DOHH2 (cell line): ENCODE measurements around the gene LCN10.

ENCODE experiments used
- H3F3A ChIP-seq: fragments of 200-600 bp; sonication (generic), shearing (Covaris generic); 2 replicates; pipeline ENCODE4 v1.6.0; 2016; ENCODE audit warnings: antibody characterized with exemption, mild to moderate bottlenecking; ENCODE audit not compliant: control insufficient read depth, insufficient read depth
- H3K27ac ChIP-seq: fragments of 200-600 bp; sonication (generic); 2 replicates; pipeline ENCODE4 v1.5.1; 2014; ENCODE audit warnings: low read depth, mild to moderate bottlenecking, low read length, moderate library complexity
- H3K27me3 ChIP-seq: fragments of 200-600 bp; sonication (generic); 2 replicates; pipeline ENCODE4 v1.6.1; 2014; ENCODE audit warnings: mild to moderate bottlenecking, low read length, mixed read lengths; ENCODE audit not compliant: control insufficient read depth
- H3K36me3 ChIP-seq: fragments of 200-600 bp; sonication (generic); 2 replicates; pipeline ENCODE4 v1.6.1; 2014; ENCODE audit warnings: mild to moderate bottlenecking, low read length, moderate library complexity, mixed read lengths; ENCODE audit not compliant: control insufficient read depth
- H3K4me1 ChIP-seq: fragments of 200-600 bp; sonication (generic); 2 replicates; pipeline ENCODE4 v1.6.1; 2014; ENCODE audit warnings: mild to moderate bottlenecking, low read length, mixed read lengths; ENCODE audit not compliant: control insufficient read depth
- H3K4me2 ChIP-seq: fragments of 200-600 bp; sonication (generic); 2 replicates; pipeline ENCODE4 v1.6.0; 2014; ENCODE audit warnings: mild to moderate bottlenecking, low read length, moderate library complexity
- H3K4me3 ChIP-seq: fragments of 200-600 bp; sonication (generic); 2 replicates; pipeline ENCODE4 v1.5.1; 2014; ENCODE audit warnings: mild to moderate bottlenecking, low read length, mixed read lengths
- H3K79me2 ChIP-seq: fragments of 200-600 bp; sonication (generic); 2 replicates; pipeline ENCODE4 v1.6.1; 2014; ENCODE audit warnings: mild to moderate bottlenecking, low read length, mixed read lengths; ENCODE audit not compliant: control insufficient read depth
- H3K9me2 ChIP-seq: fragments of 200-600 bp; sonication (generic); replicated peaks from 2 replicates; pipeline ENCODE4 v1.6.1; 2014; ENCODE audit warnings: mild to moderate bottlenecking, low read length, mixed read lengths; ENCODE audit not compliant: control insufficient read depth
- H3K9me3 ChIP-seq: fragments of 200-600 bp; sonication (generic); 2 replicates; pipeline ENCODE4 v1.6.1; 2014; ENCODE audit warnings: antibody characterized with exemption, low read length, mixed read lengths; ENCODE audit not compliant: control insufficient read depth, insufficient read depth
- H4K20me1 ChIP-seq: fragments of 200-600 bp; sonication (generic); 2 replicates; pipeline ENCODE4 v1.6.0; 2014; ENCODE audit warnings: low read depth, mild to moderate bottlenecking, antibody characterized with exemption, low read length, moderate library complexity; ENCODE audit not compliant: control insufficient read depth, insufficient read depth
- CTCF ChIP-seq: fragments of 200-600 bp; sonication (generic); IDR thresholded peaks from one replicate; pipeline ENCODE4 v1.5.1; 2014; ENCODE audit warnings: antibody characterized with exemption, mild to moderate bottlenecking, low read depth, low read length; ENCODE audit not compliant: poor library complexity, severe bottlenecking
- EZH2phosphoT487 ChIP-seq: fragments of 200-600 bp; sonication (generic); IDR thresholded peaks from 2 replicates; pipeline ENCODE4 v1.6.1; 2017; ENCODE audit warnings: borderline replicate concordance, mild to moderate bottlenecking, antibody characterized with exemption, low read length, moderate library complexity, mixed read lengths

The LCN10 gene

GRCh38 chr9:136751244-136751643, 8.5 kb upstream of the LCN10 start:
- Histone ChIP-seq H3K27me3 (no peaks in the 10 kb centered on the region), H4K20me1 (no peaks in the 10 kb centered on the region), H3K9me3 (peaks cover 32% of the 10 kb centered on the region), H3K9me2 (no peaks in the 10 kb centered on the region), H3K4me3 (no peak overlapping the region), H3K79me2 (no peaks in the 10 kb centered on the region), H3F3A (peaks cover 5% of the 10 kb centered on the region; the same call in 1 of the 2 replicates), H3K4me2 (no peak overlapping the region), H3K27ac (no peak overlapping the region), H3K36me3 (no peaks in the 10 kb centered on the region), H3K4me1 (peaks cover 34% of the 10 kb centered on the region)
- TF ChIP-seq EZH2phosphoT487 (no peak), CTCF (no peak)

GRCh38 chr9:136750526-136750925, 7.8 kb upstream of the LCN10 start:
- Histone ChIP-seq H3K36me3 (no peaks in the 10 kb centered on the region), H3K9me3 (peaks cover 27% of the 10 kb centered on the region), H3K27me3 (no peaks in the 10 kb centered on the region), H3K4me2 (peak overlapping the region; percentile 54), H3K4me1 (peaks cover 34% of the 10 kb centered on the region), H3K27ac (peak overlapping the region; percentile 81), H3K79me2 (no peaks in the 10 kb centered on the region), H4K20me1 (no peaks in the 10 kb centered on the region), H3K4me3 (0 out of 2 replicates have a peak overlapping the region, but pooled peaks have one; percentile 20), H3F3A (peaks cover 5% of the 10 kb centered on the region; the same call in 1 of the 2 replicates), H3K9me2 (no peaks in the 10 kb centered on the region)
- TF ChIP-seq EZH2phosphoT487, result no peak
- no peak for TF ChIP-seq CTCF

GRCh38 chr9:136748666-136749611, 6.2 kb upstream of the LCN10 start:
- no peaks in the 10 kb centered on the region for H4K20me1 ChIP-seq

More at GRCh38 chr9:136748666-136749611, 6.2 kb upstream of the LCN10 start:
- Histone ChIP-seq H3K27me3 (peaks cover 4% of the 10 kb centered on the region; the same call in 1 of the 2 replicates), H3K79me2 (no peaks in the 10 kb centered on the region), H3K36me3 (no peaks in the 10 kb centered on the region), H3K27ac (peak overlapping the region; percentile 81), H3K4me3 (peak overlapping the region; percentile 39; the same call in 1 of the 2 replicates), H3K9me2 (no peaks in the 10 kb centered on the region), H3K4me1 (peaks cover 34% of the 10 kb centered on the region), H3F3A (peaks cover 5% of the 10 kb centered on the region; the same call in 1 of the 2 replicates), H3K9me3 (peaks cover 27% of the 10 kb centered on the region), H3K4me2 (peak overlapping the region; percentile 54)
- no peak for TF ChIP-seq CTCF
- TF ChIP-seq EZH2phosphoT487, result no peak
